MCF 10A (cell line): ENCODE measurements around the gene CFAP90. TPM values are rescaled to one million over a fixed set of nuclear protein-coding genes. Genes with fewer than 3 reads are reported as not detected.

Source experiments
- BruUV-seq: library from RNA; stranded (reverse); fragments of 400-500 nt; replicated peaks from 2 replicates; lab custom pipeline; 2021; lab: Mats Ljungman, UMichigan
- CTCF ChIA-PET: fragments of 300-600 bp; sonication (Branson Sonifier 250); formaldehyde crosslinking; extraction: SDS; loops from one replicate; lab custom pipeline; 2021; ENCODE audit warnings: antibody characterized with exemption, inconsistent platforms; lab: Yijun Ruan, JAX
- POLR2A ChIA-PET: fragments of 300-600, 350-650 bp; sonication (Branson Sonifier 250); formaldehyde crosslinking; extraction: SDS; loops from one replicate; lab custom pipeline; 2020; ENCODE audit warnings: antibody characterized with exemption, inconsistent platforms; lab: Yijun Ruan, JAX
- DNase-seq: peaks from one replicate; pipeline ENCODE4 v3.0.0-alpha.2; 2018; ENCODE audit not compliant: unreplicated experiment
- H3K27ac Mint-ChIP-seq: one replicate; pipeline ENCODE4 v1.8.0; 2022; ENCODE audit warnings: mild to moderate bottlenecking, low read depth, mixed read lengths; ENCODE audit not compliant: unreplicated experiment
- H3K27me3 Mint-ChIP-seq: one replicate; pipeline ENCODE4 v1.8.0; 2022; ENCODE audit warnings: mixed read lengths; ENCODE audit not compliant: insufficient read depth, unreplicated experiment
- H3K36me3 Mint-ChIP-seq: one replicate; pipeline ENCODE4 v1.8.0; 2022; ENCODE audit warnings: mild to moderate bottlenecking, moderate library complexity, mixed read lengths; ENCODE audit not compliant: insufficient read depth, unreplicated experiment
- H3K4me1 Mint-ChIP-seq: one replicate; pipeline ENCODE4 v1.8.0; 2022; ENCODE audit warnings: mixed read lengths; ENCODE audit not compliant: insufficient read depth, unreplicated experiment
- H3K4me3 Mint-ChIP-seq: one replicate; pipeline ENCODE4 v1.8.0; 2022; ENCODE audit warnings: mild to moderate bottlenecking, moderate library complexity, mixed read lengths; ENCODE audit not compliant: unreplicated experiment
- H3K9me3 Mint-ChIP-seq: one replicate; pipeline ENCODE4 v1.8.0; 2022; ENCODE audit warnings: mixed read lengths; ENCODE audit not compliant: unreplicated experiment
- intact Hi-C: fragments of 100-400 bp; cut with micrococcal nuclease; formaldehyde crosslinking; loops from 2 replicates; pipeline ENCODE4 v1.14.1; 2022
- total RNA-seq: library from RNA; stranded (reverse); gene quantifications from 2 replicates; pipeline ENCODE4 v1.2.3, GENCODE V29; 2022
- TF ChIP-seq, protein P1 (sequence below): fragments of 200-600 bp; IDR thresholded peaks from one replicate; pipeline ENCODE4 v1.8.0; 2022; ENCODE audit warnings: antibody characterized with exemption, mild to moderate bottlenecking; ENCODE audit not compliant: unreplicated experiment

CFAP90 gene
- total RNA-seq, 1 experiment from 2014 or later = not detected

DNA sequence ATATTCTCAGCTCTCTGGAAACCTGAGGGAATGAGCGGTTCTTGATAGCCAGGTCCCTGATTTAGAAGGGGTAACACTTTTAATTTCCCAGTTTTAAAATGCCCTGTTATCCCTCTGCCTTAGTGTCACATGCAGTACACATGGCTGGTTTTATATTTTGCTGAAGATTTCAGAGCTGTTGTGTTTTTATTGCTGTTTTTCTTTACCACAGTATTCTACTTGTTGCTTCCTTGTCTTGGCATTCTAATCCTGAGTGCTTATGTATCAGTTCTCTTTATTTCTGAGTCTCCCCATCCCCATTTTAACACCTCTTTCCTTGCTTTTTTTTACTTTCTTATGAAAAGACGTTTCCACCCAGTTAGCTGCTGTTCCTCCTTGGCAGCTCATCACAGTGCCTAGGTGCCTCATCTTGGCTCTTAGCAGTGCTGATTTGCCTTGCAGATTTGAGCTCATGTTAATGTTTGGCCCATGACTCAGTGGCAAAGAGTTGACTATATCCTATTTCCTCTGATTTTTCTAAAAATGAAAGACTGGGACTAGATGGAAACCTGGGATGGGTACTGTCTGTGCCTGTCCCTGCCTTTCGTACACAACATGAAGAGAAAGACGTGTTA lies 21.7 kb upstream of the CFAP90 start:
- intact Hi-C loops = no loop called here
- TF ChIP-seq, protein P1, sequence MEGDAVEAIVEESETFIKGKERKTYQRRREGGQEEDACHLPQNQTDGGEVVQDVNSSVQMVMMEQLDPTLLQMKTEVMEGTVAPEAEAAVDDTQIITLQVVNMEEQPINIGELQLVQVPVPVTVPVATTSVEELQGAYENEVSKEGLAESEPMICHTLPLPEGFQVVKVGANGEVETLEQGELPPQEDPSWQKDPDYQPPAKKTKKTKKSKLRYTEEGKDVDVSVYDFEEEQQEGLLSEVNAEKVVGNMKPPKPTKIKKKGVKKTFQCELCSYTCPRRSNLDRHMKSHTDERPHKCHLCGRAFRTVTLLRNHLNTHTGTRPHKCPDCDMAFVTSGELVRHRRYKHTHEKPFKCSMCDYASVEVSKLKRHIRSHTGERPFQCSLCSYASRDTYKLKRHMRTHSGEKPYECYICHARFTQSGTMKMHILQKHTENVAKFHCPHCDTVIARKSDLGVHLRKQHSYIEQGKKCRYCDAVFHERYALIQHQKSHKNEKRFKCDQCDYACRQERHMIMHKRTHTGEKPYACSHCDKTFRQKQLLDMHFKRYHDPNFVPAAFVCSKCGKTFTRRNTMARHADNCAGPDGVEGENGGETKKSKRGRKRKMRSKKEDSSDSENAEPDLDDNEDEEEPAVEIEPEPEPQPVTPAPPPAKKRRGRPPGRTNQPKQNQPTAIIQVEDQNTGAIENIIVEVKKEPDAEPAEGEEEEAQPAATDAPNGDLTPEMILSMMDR = no peak
- Mint-ChIP-seq H3K4me1 (peaks cover 36% of the 10 kb centered on the region), H3K36me3 (peaks cover 48% of the 10 kb centered on the region), H3K4me3 (peak overlapping the region; percentile 11), H3K9me3 (no peaks in the 10 kb centered on the region), H3K27me3 (no peaks in the 10 kb centered on the region), H3K27ac (peak overlapping the region; percentile 66)
- CTCF ChIA-PET = interaction anchor here (0.6 to 3.5 kb wide), 6 partner anchors 10 to 1240 kb away, joined by 3 to 23 read pairs (median 5); partner anchors contain the start of gene NSUN2
- DNase-seq = no peak
- POLR2A ChIA-PET = interaction anchor here (0.6 to 0.8 kb wide), 3 partner anchors 484 to 1237 kb away, joined by 3 to 4 read pairs (median 3); no protein-coding TSS in a partner anchor
- no TSS peak for BruUV-seq

DNA sequence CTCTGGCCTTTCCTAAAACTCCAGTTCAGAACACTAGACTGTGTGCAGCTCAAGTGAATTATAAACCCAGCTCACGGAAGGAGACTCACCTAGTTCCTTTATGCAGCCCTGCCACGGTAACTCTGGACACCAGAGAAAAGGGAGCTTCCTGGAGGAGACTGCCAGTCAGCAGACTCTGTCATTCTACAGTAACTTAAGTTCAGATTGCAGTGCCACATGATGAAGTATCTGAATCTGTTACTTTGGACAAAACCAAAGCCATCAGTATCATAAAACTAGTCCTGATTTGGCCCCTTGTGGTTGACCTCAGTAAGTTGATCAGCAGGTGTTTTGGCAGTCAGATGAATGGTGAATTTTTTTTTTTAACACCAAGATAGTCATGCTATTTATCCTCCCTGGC lies 20.7 kb upstream of the CFAP90 start:
- no peak overlapping the region for H3K27ac Mint-ChIP-seq
- H3K4me1 Mint-ChIP-seq = peaks cover 32% of the 10 kb centered on the region
- intact Hi-C loops = no loop called here
- no peak overlapping the region for H3K4me3 Mint-ChIP-seq
- H3K9me3 Mint-ChIP-seq = no peaks in the 10 kb centered on the region
- no peak for DNase-seq
- CTCF ChIA-PET = interaction anchor here (0.6 to 3.5 kb wide), 5 partner anchors 11 to 1239 kb away, joined by 3 to 23 read pairs (median 4); partner anchors contain the start of gene NSUN2
- TF ChIP-seq, protein P1 = no peak
- BruUV-seq = no TSS peak
- POLR2A ChIA-PET = interaction anchor here (0.8 to 5.0 kb wide), 2 partner anchors 16 to 586 kb away, joined by 3 to 30 read pairs; no protein-coding TSS in a partner anchor
- no peaks in the 10 kb centered on the region for H3K27me3 Mint-ChIP-seq
- H3K36me3 Mint-ChIP-seq = peaks cover 42% of the 10 kb centered on the region

DNA sequence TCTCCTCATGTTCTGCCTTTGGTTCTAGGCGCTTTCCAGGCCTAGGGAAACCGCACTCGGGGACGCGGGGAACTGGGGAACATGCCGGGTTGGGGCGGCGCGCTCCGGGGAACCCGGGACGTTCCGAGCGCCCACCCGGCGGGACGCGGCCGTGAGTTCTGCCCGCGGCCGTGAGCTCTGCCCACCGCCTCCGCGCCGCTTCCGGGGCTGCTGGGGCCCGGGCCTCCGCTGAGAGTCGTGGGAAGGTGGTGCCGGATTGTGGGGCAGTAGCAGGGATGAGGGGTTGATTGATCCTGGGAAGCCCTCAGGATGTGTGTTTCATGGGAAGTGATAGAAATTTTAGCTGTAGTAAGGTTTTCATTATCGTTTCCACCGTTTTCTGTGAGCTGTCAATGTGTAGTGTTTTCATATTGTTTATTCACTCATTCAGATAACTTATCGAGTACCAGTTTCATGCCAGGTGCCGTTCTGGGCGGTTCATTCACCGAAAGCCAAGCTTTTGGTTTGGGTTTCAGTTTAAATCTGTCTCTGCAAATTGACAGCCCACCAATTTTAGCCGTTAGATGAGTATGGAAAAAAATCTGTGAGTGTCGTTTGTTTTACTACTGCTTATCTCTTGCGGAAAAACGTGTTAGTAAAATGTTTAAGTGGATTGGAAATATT lies 18.7 kb upstream of the CFAP90 start:
- Mint-ChIP-seq H3K9me3 (no peaks in the 10 kb centered on the region), H3K27ac (peak overlapping the region; percentile 83), H3K4me1 (peaks cover 23% of the 10 kb centered on the region), H3K27me3 (no peaks in the 10 kb centered on the region), H3K36me3 (peaks cover 29% of the 10 kb centered on the region), H3K4me3 (peak overlapping the region; percentile 84)
- ChIA-PET CTCF (interaction anchor here (0.6 to 3.3 kb wide), 6 partner anchors 9 to 1337 kb away, joined by 3 to 20 read pairs (median 4); no protein-coding TSS in a partner anchor), POLR2A (interaction anchor here (0.7 to 5.0 kb wide), 10 partner anchors 9 to 1485 kb away, joined by 3 to 30 read pairs (median 5); partner anchors contain the start of genes NSUN2 and SRD5A1)
- intact Hi-C loops = no loop called here
- DNase-seq = peak; percentile 12
- TF ChIP-seq, protein P1 = no peak
- BruUV-seq = no TSS peak
